Glutamatergic neuron (in vitro differentiated cells): ENCODE data around the gene TMEM250. TPM values are rescaled to one million over a fixed set of nuclear protein-coding genes. Genes with fewer than 3 reads are reported as not detected.

Experiments used
- DNase-seq: peaks from one replicate; pipeline ENCODE4 v3.0.0; 2022
- H3K27ac Mint-ChIP-seq: one replicate; pipeline ENCODE4 v1.8.0; 2020; ENCODE audit warnings: mild to moderate bottlenecking, mixed read lengths, inconsistent platforms; ENCODE audit not compliant: unreplicated experiment
- H3K27me3 Mint-ChIP-seq: one replicate; pipeline ENCODE4 v1.8.0; 2020; ENCODE audit warnings: mild to moderate bottlenecking, moderate library complexity, mixed read lengths, inconsistent platforms; ENCODE audit not compliant: unreplicated experiment
- H3K36me3 Mint-ChIP-seq: one replicate; pipeline ENCODE4 v1.8.0; 2020; ENCODE audit warnings: mild to moderate bottlenecking, mixed read lengths, inconsistent platforms; ENCODE audit not compliant: unreplicated experiment
- H3K4me1 Mint-ChIP-seq: one replicate; pipeline ENCODE4 v1.8.0; 2020; ENCODE audit warnings: mild to moderate bottlenecking, low read depth, mixed read lengths, inconsistent platforms; ENCODE audit not compliant: unreplicated experiment
- H3K4me3 Mint-ChIP-seq: one replicate; pipeline ENCODE4 v1.8.0; 2020; ENCODE audit warnings: mild to moderate bottlenecking, mixed read lengths, inconsistent platforms; ENCODE audit not compliant: unreplicated experiment
- H3K9me3 Mint-ChIP-seq: one replicate; pipeline ENCODE4 v1.8.0; 2020; ENCODE audit warnings: mild to moderate bottlenecking, moderate library complexity, mixed read lengths, inconsistent platforms; ENCODE audit not compliant: unreplicated experiment
- total RNA-seq: library from RNA; stranded (reverse); fragmentation: NEBNext Ultra II Directional; extraction: Animal tissue kit (Norgen Biotek cat#: 25700); gene quantifications from one replicate; pipeline ENCODE4 v1.2.1, GENCODE V29; 2021; ENCODE audit not compliant: unreplicated experiment
- TF ChIP-seq, protein P1 (sequence below): fragments of 200-600 bp; sonication (generic); IDR thresholded peaks from one replicate; pipeline ENCODE4 v1.5.0; 2021; ENCODE audit not compliant: partially characterized antibody, unreplicated experiment

The TMEM250 gene
- total RNA-seq, 1 donor from 2014 or later, result 16.0 TPM

DNA sequence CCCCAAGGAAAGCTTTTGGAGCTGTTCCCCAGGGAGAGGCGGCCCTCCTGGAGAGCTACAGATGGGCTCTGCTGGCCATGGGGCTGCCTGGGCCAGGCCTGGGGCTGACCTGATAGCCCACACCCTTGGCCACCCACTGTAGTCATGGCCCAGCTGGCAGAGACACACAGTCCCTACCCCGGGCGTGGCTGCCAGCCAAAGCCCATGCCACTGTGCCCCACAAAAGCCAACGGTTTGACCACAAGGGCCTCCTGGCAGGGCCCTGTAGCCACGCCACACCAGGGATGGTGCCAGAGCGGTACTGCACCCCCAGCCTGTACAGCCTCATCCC lies 38.8 kb downstream of the TMEM250 start:
- H3K27me3 Mint-ChIP-seq, result no peaks in the 10 kb centered on the region
- peaks cover 8% of the 10 kb centered on the region for H3K4me1 Mint-ChIP-seq
- no peak overlapping the region for H3K27ac Mint-ChIP-seq
- no peaks in the 10 kb centered on the region for H3K36me3 Mint-ChIP-seq
- no peak for DNase-seq
- no peak overlapping the region for H3K4me3 Mint-ChIP-seq
- TF ChIP-seq, protein P1, sequence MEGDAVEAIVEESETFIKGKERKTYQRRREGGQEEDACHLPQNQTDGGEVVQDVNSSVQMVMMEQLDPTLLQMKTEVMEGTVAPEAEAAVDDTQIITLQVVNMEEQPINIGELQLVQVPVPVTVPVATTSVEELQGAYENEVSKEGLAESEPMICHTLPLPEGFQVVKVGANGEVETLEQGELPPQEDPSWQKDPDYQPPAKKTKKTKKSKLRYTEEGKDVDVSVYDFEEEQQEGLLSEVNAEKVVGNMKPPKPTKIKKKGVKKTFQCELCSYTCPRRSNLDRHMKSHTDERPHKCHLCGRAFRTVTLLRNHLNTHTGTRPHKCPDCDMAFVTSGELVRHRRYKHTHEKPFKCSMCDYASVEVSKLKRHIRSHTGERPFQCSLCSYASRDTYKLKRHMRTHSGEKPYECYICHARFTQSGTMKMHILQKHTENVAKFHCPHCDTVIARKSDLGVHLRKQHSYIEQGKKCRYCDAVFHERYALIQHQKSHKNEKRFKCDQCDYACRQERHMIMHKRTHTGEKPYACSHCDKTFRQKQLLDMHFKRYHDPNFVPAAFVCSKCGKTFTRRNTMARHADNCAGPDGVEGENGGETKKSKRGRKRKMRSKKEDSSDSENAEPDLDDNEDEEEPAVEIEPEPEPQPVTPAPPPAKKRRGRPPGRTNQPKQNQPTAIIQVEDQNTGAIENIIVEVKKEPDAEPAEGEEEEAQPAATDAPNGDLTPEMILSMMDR, result no peak
- H3K9me3 Mint-ChIP-seq, result no peaks in the 10 kb centered on the region

DNA sequence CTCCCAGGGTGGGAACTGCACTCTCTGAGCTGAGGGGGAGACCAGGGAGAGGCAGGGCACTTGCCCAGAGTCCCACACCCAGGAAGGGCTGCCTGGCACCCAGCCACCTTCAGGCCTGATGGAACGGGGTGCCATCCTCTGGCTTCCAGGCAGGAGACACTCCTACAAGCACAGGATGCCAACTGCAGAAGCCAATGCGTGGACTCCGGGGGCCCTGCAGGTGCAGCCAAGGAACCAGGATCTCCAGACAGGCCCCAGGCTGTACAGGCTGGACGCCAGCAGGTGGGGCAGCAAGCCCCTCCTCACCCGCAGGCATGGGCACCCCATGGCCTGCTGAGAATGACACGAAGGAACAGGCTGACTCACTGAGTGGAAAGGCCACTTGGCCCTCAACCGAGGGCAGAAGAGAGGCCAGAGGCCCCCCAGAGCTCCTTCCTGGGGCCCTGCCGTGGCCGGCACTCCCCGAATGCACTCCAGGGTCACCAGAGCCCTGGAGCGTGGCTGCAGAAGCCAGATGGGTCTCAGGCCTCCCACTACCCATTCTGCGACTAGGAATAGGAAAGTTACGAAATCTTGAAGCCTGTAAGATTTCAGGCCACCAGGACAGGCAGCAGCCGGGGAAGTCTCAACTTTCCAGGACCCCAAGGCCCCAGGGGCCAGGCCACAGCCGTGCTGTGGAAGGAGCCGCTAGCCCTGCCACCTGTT lies 39.3 kb downstream of the TMEM250 start:
- Mint-ChIP-seq H3K4me1 (peaks cover 8% of the 10 kb centered on the region), H3K9me3 (peaks cover 2% of the 10 kb centered on the region), H3K27ac (no peak overlapping the region), H3K27me3 (peaks cover 2% of the 10 kb centered on the region), H3K4me3 (no peak overlapping the region), H3K36me3 (no peaks in the 10 kb centered on the region)
- no peak for DNase-seq
- TF ChIP-seq, protein P1, result no peak

DNA sequence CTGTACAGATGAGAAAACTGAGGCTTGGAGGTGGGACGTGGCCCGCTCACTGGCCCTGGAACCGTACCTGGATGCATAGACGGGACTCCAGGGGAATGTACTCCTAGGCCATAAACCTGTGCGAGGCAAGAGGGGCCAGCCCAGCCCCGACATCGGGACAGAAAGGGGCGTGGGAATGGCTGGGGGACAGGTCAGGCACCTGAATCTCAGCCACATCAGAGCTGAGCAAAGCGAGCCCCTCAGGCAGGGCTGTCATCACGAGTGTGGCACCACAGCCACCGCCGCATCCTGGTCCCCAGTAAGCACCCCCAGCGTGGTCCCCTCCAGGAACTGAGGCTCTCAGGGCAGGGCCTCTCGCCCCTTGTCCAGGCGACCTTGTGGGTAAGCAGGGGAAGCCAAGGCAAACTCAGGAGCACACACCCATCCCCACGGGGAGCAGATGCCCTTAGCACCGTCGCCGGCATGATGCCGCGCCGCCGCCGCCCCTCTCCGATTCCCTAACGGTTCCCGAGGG lies 40.1 kb downstream of the TMEM250 start:
- TF ChIP-seq, protein P1, result no peak
- peaks cover 3% of the 10 kb centered on the region for H3K27me3 Mint-ChIP-seq
- H3K4me1 Mint-ChIP-seq, result peaks cover 8% of the 10 kb centered on the region

DNA sequence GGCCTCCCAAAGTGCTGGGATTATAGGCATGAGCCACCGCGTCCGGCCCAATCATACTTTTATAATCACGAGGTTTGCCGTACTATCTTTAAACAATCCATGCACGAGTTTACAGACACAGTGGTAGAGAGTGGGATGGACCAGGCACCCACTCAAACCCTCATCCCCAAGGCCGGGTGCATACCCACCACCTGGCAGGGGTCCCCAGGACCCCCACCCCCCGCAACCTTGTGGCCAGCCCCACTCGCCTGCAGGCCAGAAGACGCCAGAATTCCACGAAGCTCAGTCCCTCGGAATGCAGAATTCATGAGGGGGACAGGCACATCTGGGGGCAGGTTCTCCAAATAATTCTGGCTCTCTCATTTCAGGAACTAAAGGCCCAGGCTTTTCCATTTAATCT lies 40.7 kb downstream of the TMEM250 start:
- Mint-ChIP-seq H3K4me3 (no peak overlapping the region), H3K27ac (no peak overlapping the region), H3K36me3 (no peaks in the 10 kb centered on the region), H3K27me3 (peaks cover 3% of the 10 kb centered on the region), H3K4me1 (peaks cover 8% of the 10 kb centered on the region), H3K9me3 (peaks cover 2% of the 10 kb centered on the region)
- TF ChIP-seq, protein P1, result no peak
- DNase-seq, result no peak

More for the DNA sequence above, 40.1 kb downstream of the TMEM250 start:
- no peaks in the 10 kb centered on the region for H3K36me3 Mint-ChIP-seq
- DNase-seq, result no peak
- H3K9me3 Mint-ChIP-seq, result peaks cover 2% of the 10 kb centered on the region
- no peak overlapping the region for H3K27ac Mint-ChIP-seq
- H3K4me3 Mint-ChIP-seq, result no peak overlapping the region

DNA sequence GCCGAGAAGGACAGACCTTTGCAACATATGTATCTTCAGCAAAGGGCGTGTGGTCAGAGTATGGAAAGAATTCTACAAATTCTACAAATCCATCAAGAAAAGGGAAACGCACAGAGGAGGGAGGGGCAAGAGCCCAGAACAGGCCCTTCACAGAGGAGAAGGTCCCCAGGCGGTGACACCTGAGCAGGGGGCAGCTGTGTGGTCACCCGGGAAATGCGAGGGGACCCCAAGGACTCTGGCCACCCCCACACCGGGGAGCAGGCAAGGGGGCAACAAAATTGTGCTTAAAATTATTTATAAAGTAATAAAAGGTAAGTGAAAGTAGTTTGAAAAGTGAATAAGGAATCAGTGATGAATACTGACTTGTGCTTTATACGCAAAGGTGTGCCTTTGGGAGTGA lies 41.2 kb downstream of the TMEM250 start:
- H3K4me1 Mint-ChIP-seq, result peaks cover 5% of the 10 kb centered on the region
- DNase-seq, result no peak
- H3K27ac Mint-ChIP-seq, result no peak overlapping the region
- peaks cover 3% of the 10 kb centered on the region for H3K27me3 Mint-ChIP-seq
- peaks cover 2% of the 10 kb centered on the region for H3K9me3 Mint-ChIP-seq
- TF ChIP-seq, protein P1, result no peak
- peak overlapping the region; percentile 6 for H3K4me3 Mint-ChIP-seq
- no peaks in the 10 kb centered on the region for H3K36me3 Mint-ChIP-seq
